Measurements from ENCODE around the gene DMAC2.
A peak's percentile ranks its signal among the peaks of the same experiment; 100 is the strongest.
"Not testable (repeated sequence)": the region's sequence is repeated elsewhere in the genome, so short reads cannot be mapped to it uniquely, and the experiment has no call there.

DMAC2 gene

DNA sequence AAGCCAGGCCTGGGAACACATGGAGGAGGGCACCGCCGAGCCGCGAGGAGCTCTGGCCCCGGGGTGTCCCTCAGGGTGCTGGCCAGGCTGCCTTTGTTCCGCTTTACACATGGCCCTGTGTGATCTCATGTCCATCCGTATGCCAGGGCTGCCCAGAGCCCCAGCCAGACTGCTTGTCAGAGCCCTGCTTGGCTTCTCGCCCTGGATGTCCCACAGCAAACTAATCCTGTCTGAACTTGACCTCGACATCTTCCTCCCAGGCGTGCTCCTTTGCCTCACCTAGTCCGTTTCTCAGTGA lies 27.8 kb downstream of the DMAC2 start:
- Histone ChIP-seq H2AK5ac (ENCODE audit: low read length) (no peak overlapping the region), H3K9ac (ENCODE audit: low read length) (no peak overlapping the region), H3K4me3 (ENCODE audit: low read length) (no peak overlapping the region), H3K4me2 (ENCODE audit: low read length) (no peak overlapping the region), H3K36me3 (ENCODE audit: control insufficient read depth, insufficient read depth, low read length) (no peaks in the 10 kb centered on the region), H4K8ac (ENCODE audit: low read depth, low read length) (no peak overlapping the region), H2BK5ac (ENCODE audit: low read length) (no peak overlapping the region), H3K56ac (ENCODE audit: low read length) (no peak overlapping the region), H3K79me1 (ENCODE audit: low read length) (no peaks in the 10 kb centered on the region), H2BK15ac (replicated peaks; ENCODE audit: low read depth) (no peak overlapping the region), H3K27me3 (ENCODE audit: insufficient read depth, low read length, poor library complexity) (no peaks in the 10 kb centered on the region), H3K4ac (ENCODE audit: low read depth, low read length) (no peak overlapping the region), H2BK120ac (ENCODE audit: low read depth, low read length) (no peak overlapping the region), H3K4me1 (ENCODE audit: control insufficient read depth, low read depth, low read length) (peaks cover 5% of the 10 kb centered on the region), H3K23ac (ENCODE audit: low read length) (no peak overlapping the region), H3K18ac (ENCODE audit: low read length) (no peak overlapping the region), H3K79me2 (ENCODE audit: control insufficient read depth, insufficient read depth, low read length) (no peaks in the 10 kb centered on the region), H4K5ac (ENCODE audit: low read length) (no peak overlapping the region), H3K27ac (ENCODE audit: low read depth, low read length) (no peak overlapping the region)
- no peak for DNase-seq
- WGBS (ENCODE audit: extremely low coverage, insufficient coverage, low lambda C conversion rate) = no CpG with 5 or more reads among the region's 11 CpGs

DNA sequence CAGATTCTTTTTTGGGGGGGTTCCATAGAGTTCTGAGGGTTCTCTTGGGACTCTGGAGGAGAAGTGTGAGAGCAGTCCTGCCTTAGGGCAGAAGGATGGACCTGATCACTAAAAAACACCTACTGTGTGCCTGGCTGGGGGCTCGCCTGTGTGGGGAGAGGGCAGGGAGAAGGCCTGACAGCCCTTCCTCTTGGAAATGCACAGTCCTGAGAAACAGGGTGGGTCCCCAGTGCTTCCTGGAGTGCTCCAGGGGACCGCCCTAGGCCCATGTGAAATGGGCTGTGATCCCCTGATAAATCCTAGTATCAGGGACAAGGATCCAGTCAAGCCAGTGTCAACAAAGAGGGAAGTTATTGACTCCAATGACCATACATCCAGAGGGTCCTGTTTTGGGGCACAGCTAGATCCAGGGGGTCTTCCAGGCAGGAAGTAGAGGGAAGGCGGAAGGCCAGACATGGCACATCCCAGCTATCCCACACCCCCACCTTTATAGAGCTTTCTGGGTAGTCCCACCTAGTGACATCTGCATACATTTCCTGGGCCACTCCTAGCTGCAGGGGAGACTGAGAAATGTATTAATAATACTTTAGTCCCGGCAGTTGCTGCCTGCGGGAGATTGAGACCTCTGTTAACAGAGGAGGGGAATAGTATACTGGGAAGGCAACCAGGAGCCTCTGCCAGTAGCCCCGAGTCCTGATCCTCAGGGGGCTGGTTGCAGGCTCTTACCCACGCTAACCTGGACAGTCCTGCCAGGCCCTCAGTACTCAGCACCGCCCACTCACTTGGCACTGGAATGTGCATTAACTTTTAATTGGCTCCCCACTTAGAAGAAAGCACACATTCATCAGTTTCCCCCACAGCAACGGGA lies 28.4 kb downstream of the DMAC2 start:
- Histone ChIP-seq H3K27ac (ENCODE audit: low read depth, low read length) (no peak overlapping the region), H3K79me2 (ENCODE audit: control insufficient read depth, insufficient read depth, low read length) (no peaks in the 10 kb centered on the region), H3K4me2 (ENCODE audit: low read length) (no peak overlapping the region), H3K4ac (ENCODE audit: low read depth, low read length) (no peak overlapping the region), H4K5ac (ENCODE audit: low read length) (no peak overlapping the region), H3K18ac (ENCODE audit: low read length) (no peak overlapping the region), H3K36me3 (ENCODE audit: control insufficient read depth, insufficient read depth, low read length) (no peaks in the 10 kb centered on the region), H3K56ac (ENCODE audit: low read length) (no peak overlapping the region), H3K9ac (ENCODE audit: low read length) (no peak overlapping the region), H2BK5ac (ENCODE audit: low read length) (no peak overlapping the region), H2BK15ac (replicated peaks; ENCODE audit: low read depth) (no peak overlapping the region), H3K27me3 (ENCODE audit: insufficient read depth, low read length, poor library complexity) (no peaks in the 10 kb centered on the region), H3K23ac (ENCODE audit: low read length) (no peak overlapping the region), H4K8ac (ENCODE audit: low read depth, low read length) (no peak overlapping the region), H3K4me3 (ENCODE audit: low read length) (no peak overlapping the region), H3K4me1 (ENCODE audit: control insufficient read depth, low read depth, low read length) (peaks cover 5% of the 10 kb centered on the region), H2BK120ac (ENCODE audit: low read depth, low read length) (no peak overlapping the region), H3K79me1 (ENCODE audit: low read length) (no peaks in the 10 kb centered on the region), H2AK5ac (ENCODE audit: low read length) (no peak overlapping the region)
- no peak for DNase-seq
- WGBS (ENCODE audit: extremely low coverage, insufficient coverage, low lambda C conversion rate) = no CpG with 5 or more reads among the region's 9 CpGs

DNA sequence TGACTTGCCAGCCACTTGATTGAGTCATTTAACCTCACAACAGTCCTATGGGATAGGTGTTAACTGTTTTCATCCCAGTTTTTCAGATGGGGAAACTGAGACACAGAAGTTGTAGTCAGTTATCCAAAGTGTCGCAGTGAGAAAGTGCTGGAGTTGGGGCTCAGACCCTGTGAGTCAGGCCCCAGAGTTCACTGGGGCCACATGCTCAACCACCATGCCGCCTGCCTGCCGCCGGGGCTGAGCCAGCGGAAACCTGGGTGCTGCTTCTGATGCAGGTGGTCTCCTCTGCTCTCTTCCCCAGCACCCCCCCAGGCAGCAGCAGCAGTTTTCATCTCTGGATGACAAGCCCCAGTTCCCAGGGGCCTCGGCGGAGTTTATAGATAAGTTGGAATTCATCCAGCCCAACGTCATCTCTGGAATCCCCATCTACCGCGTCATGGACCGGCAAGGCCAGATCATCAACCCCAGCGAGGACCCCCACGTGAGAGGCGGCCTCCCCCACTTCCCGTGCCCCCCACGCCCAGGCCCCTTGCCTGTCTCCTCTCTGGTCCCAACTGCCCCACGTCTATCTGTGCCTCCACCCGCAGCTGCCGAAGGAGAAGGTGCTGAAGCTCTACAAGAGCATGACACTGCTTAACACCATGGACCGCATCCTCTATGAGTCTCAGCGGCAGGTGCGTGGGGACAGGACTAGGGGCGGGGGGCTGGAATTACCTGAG lies 29.2 kb downstream of the DMAC2 start:
- no peak overlapping the region for H3K27ac ChIP-seq (ENCODE audit: low read depth, low read length)
- H3K18ac ChIP-seq (ENCODE audit: low read length) = no peak overlapping the region
- no peak overlapping the region for H2BK15ac ChIP-seq (replicated peaks; ENCODE audit: low read depth)
- no peak overlapping the region for H4K8ac ChIP-seq (ENCODE audit: low read depth, low read length)
- no peak for DNase-seq
- H3K27me3 ChIP-seq (ENCODE audit: insufficient read depth, low read length, poor library complexity) = no peaks in the 10 kb centered on the region
- WGBS (ENCODE audit: extremely low coverage, insufficient coverage, low lambda C conversion rate) = no CpG with 5 or more reads among the region's 23 CpGs
- H2BK5ac ChIP-seq (ENCODE audit: low read length) = no peak overlapping the region
- no peak overlapping the region for H3K23ac ChIP-seq (ENCODE audit: low read length)
- peaks cover 5% of the 10 kb centered on the region for H3K4me1 ChIP-seq (ENCODE audit: control insufficient read depth, low read depth, low read length)
- no peak overlapping the region for H3K9ac ChIP-seq (ENCODE audit: low read length)
- H2AK5ac ChIP-seq (ENCODE audit: low read length) = no peak overlapping the region
- H4K5ac ChIP-seq (ENCODE audit: low read length) = no peak overlapping the region
- no peak overlapping the region for H3K4ac ChIP-seq (ENCODE audit: low read depth, low read length)
- H3K4me2 ChIP-seq (ENCODE audit: low read length) = no peak overlapping the region
- no peaks in the 10 kb centered on the region for H3K36me3 ChIP-seq (ENCODE audit: control insufficient read depth, insufficient read depth, low read length)
- H2BK120ac ChIP-seq (ENCODE audit: low read depth, low read length) = no peak overlapping the region
- no peaks in the 10 kb centered on the region for H3K79me1 ChIP-seq (ENCODE audit: low read length)
- no peak overlapping the region for H3K4me3 ChIP-seq (ENCODE audit: low read length)
- no peaks in the 10 kb centered on the region for H3K79me2 ChIP-seq (ENCODE audit: control insufficient read depth, insufficient read depth, low read length)
- H3K56ac ChIP-seq (ENCODE audit: low read length) = no peak overlapping the region

DNA sequence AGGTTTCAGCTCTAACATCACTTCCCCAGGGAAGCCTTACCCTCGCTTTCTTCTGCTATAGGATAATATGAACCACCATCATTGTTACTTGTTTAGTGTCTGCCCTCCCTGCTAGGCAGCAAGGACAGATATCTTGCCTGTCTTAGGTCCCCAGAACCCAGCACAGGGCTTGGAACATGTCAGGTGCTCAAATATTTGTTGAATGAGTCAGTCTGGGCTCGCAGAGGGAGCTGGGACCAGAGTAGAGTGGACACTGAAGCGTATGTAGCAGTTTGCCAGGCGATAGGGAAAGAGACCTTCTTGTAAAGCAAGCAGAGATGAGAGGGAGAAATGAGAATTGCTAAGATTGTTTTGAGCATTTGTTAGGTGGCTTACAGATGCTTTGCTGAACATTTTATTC lies 30.4 kb downstream of the DMAC2 start:
- Histone ChIP-seq H4K5ac (ENCODE audit: low read length) (no peak overlapping the region), H2BK120ac (ENCODE audit: low read depth, low read length) (no peak overlapping the region), H3K4me2 (ENCODE audit: low read length) (no peak overlapping the region), H3K56ac (ENCODE audit: low read length) (no peak overlapping the region), H3K79me2 (ENCODE audit: control insufficient read depth, insufficient read depth, low read length) (no peaks in the 10 kb centered on the region), H3K27ac (ENCODE audit: low read depth, low read length) (no peak overlapping the region), H3K18ac (ENCODE audit: low read length) (no peak overlapping the region), H3K23ac (ENCODE audit: low read length) (no peak overlapping the region), H2BK15ac (replicated peaks; ENCODE audit: low read depth) (no peak overlapping the region), H3K4me1 (ENCODE audit: control insufficient read depth, low read depth, low read length) (peaks cover 5% of the 10 kb centered on the region), H2BK5ac (ENCODE audit: low read length) (no peak overlapping the region), H3K36me3 (ENCODE audit: control insufficient read depth, insufficient read depth, low read length) (no peaks in the 10 kb centered on the region), H3K4ac (ENCODE audit: low read depth, low read length) (no peak overlapping the region), H3K9ac (ENCODE audit: low read length) (no peak overlapping the region), H2AK5ac (ENCODE audit: low read length) (no peak overlapping the region), H3K27me3 (ENCODE audit: insufficient read depth, low read length, poor library complexity) (no peaks in the 10 kb centered on the region), H4K8ac (ENCODE audit: low read depth, low read length) (no peak overlapping the region), H3K4me3 (ENCODE audit: low read length) (no peak overlapping the region), H3K79me1 (ENCODE audit: low read length) (no peaks in the 10 kb centered on the region)
- peak; percentile 81 for DNase-seq
- no CpG with 5 or more reads among the region's 4 CpGs for WGBS (ENCODE audit: extremely low coverage, insufficient coverage, low lambda C conversion rate)

DNA sequence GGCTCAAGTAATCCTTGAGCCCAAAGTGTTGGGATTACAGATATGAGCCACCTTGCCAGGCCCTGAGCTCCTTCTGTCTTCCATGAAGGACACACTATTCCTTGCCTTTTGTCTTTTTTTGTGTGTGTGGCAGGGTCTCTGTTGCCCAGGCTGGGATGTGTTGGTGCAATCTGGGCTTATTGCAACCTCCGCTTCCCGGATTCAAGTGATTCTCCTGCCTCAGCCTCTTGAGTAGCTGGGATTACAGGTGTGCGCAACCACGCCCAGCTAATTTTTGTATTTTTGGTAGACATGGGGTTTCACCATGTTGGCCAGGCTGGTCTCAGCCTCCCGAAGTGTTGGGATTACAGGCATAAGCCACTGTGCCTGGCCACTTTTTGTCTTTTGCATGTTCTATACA lies 30.9 kb downstream of the DMAC2 start:
- not testable (repeated sequence) for H3K4me1 ChIP-seq (ENCODE audit: control insufficient read depth, low read depth, low read length); H3K18ac ChIP-seq (ENCODE audit: low read length); H3K27me3 ChIP-seq (ENCODE audit: insufficient read depth, low read length, poor library complexity); H2AK5ac ChIP-seq (ENCODE audit: low read length); H2BK15ac ChIP-seq (replicated peaks; ENCODE audit: low read depth); H3K36me3 ChIP-seq (ENCODE audit: control insufficient read depth, insufficient read depth, low read length); H3K79me2 ChIP-seq (ENCODE audit: control insufficient read depth, insufficient read depth, low read length); H3K56ac ChIP-seq (ENCODE audit: low read length); H3K23ac ChIP-seq (ENCODE audit: low read length); H2BK120ac ChIP-seq (ENCODE audit: low read depth, low read length); DNase-seq; H3K27ac ChIP-seq (ENCODE audit: low read depth, low read length); H3K4me2 ChIP-seq (ENCODE audit: low read length); H2BK5ac ChIP-seq (ENCODE audit: low read length); H3K9ac ChIP-seq (ENCODE audit: low read length); H4K8ac ChIP-seq (ENCODE audit: low read depth, low read length); H4K5ac ChIP-seq (ENCODE audit: low read length); H3K4ac ChIP-seq (ENCODE audit: low read depth, low read length); H3K79me1 ChIP-seq (ENCODE audit: low read length); H3K4me3 ChIP-seq (ENCODE audit: low read length)
- no CpG with 5 or more reads among the region's 5 CpGs for whole genome bisulfite sequencing (ENCODE audit: extremely low coverage, insufficient coverage, low lambda C conversion rate)
